Astrocyte of the cerebellum (primary cell): Measurements from ENCODE around the gene RADIL.
"Not testable (repeated sequence)": the region's sequence is repeated elsewhere in the genome, so short reads cannot be mapped to it uniquely, and the experiment has no call there.

ENCODE experiments used
- DNase-seq: peaks from one replicate; pipeline ENCODE4 v3.0.0-alpha.2; 2011; ENCODE audit warnings: low read depth
- H3K4me3 ChIP-seq: 2 replicates; pipeline ENCODE4 v1.5.1; 2011; ENCODE audit warnings: mild to moderate bottlenecking, low read depth, low read length, moderate library complexity
- in situ Hi-C: cut with HindIII; loops from 2 replicates; pipeline ENCODE4 v1.10.0; 2017; ENCODE audit warnings: low sequenced_read_pairs
- TF ChIP-seq, protein P1 (sequence below): IDR thresholded peaks from 2 replicates; pipeline ENCODE4 v1.5.1; 2012; ENCODE audit warnings: low read length, low read depth, moderate library complexity, mild to moderate bottlenecking; ENCODE audit errors: missing control alignments

The RADIL gene

DNA sequence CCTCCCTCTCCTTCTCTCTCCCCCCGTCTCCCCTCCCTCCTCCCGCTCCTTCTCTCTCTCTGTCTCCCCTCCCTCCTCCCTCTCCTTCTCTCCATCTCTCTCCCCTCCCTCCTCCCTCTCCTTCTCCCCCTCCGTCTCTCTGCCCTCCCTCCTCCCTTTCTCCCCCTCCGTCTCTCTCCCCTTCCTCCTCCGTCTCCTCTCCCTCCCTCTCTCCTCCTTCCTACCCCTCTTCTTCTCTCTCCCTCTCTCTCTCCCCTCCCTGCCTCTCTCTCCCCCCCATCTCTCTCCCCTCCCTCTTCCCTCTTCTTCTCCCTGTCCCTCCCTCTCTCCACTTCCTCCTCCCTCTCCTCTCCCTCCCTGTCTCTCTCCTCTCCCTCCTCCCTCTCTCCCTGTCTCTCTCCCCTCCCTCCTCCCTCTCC lies 75.9 kb downstream of the RADIL start:
- no peak for DNase-seq
- TF ChIP-seq, protein P1, sequence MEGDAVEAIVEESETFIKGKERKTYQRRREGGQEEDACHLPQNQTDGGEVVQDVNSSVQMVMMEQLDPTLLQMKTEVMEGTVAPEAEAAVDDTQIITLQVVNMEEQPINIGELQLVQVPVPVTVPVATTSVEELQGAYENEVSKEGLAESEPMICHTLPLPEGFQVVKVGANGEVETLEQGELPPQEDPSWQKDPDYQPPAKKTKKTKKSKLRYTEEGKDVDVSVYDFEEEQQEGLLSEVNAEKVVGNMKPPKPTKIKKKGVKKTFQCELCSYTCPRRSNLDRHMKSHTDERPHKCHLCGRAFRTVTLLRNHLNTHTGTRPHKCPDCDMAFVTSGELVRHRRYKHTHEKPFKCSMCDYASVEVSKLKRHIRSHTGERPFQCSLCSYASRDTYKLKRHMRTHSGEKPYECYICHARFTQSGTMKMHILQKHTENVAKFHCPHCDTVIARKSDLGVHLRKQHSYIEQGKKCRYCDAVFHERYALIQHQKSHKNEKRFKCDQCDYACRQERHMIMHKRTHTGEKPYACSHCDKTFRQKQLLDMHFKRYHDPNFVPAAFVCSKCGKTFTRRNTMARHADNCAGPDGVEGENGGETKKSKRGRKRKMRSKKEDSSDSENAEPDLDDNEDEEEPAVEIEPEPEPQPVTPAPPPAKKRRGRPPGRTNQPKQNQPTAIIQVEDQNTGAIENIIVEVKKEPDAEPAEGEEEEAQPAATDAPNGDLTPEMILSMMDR: no peak
- H3K4me3 ChIP-seq: no peak overlapping the region
- in situ Hi-C loops: loop anchor here (25.0 kb wide), 1 partner anchor 280 kb away; no protein-coding TSS in a partner anchor

DNA sequence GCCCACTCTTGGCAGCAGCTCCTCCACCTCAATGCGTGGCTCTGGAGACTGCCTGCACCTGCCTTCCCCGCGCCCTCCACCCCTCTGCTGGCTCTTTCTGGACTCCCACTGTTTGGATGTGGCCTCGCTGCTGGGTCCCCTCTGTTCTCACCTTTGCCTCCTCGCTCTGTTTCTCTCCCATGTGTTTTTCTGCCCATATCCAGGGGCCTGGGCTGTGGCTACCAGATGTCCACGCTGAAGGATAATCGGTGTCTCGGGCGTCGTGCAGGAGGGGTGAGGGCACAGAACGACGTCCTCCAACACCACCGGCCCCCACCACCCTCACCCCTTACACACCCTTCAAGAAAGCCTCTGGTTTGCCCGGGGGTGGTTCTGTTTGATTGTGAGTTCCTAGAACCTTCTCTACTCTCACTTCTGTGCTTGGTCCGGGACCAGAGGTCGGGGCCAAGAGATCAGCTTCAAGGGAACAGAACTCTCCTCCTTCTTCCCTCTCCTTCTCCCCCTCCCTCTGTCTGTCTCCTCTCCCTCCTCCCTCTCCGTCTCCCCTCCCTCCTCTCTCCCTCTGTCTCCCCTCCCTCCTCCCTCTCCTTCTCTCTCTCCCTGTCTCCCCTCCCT lies 76.4 kb downstream of the RADIL start:
- DNase-seq: no peak
- in situ Hi-C loops: loop anchor here (25.0 kb wide), 1 partner anchor 280 kb away; no protein-coding TSS in a partner anchor
- TF ChIP-seq, protein P1: no peak
- no peak overlapping the region for H3K4me3 ChIP-seq

DNA sequence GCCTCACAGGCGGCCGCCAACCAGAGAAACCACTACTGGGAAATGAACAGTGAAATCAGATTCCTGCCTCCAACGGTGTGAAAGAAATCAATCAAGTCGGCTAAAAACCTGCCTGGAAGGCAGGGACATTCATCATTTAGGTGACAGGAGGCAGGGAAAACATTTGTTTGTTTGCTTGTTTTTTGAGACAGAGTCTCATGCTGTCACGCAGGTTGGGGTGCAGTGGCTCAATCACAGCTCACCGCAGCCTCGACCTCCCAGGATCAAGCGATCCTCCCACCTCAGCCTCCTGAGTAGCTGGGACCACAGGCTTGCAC lies 77.6 kb downstream of the RADIL start:
- no peak for DNase-seq
- no peak overlapping the region for H3K4me3 ChIP-seq
- in situ Hi-C loops: loop anchor here (25.0 kb wide), 1 partner anchor 281 kb away; no protein-coding TSS in a partner anchor
- TF ChIP-seq, protein P1: no peak

DNA sequence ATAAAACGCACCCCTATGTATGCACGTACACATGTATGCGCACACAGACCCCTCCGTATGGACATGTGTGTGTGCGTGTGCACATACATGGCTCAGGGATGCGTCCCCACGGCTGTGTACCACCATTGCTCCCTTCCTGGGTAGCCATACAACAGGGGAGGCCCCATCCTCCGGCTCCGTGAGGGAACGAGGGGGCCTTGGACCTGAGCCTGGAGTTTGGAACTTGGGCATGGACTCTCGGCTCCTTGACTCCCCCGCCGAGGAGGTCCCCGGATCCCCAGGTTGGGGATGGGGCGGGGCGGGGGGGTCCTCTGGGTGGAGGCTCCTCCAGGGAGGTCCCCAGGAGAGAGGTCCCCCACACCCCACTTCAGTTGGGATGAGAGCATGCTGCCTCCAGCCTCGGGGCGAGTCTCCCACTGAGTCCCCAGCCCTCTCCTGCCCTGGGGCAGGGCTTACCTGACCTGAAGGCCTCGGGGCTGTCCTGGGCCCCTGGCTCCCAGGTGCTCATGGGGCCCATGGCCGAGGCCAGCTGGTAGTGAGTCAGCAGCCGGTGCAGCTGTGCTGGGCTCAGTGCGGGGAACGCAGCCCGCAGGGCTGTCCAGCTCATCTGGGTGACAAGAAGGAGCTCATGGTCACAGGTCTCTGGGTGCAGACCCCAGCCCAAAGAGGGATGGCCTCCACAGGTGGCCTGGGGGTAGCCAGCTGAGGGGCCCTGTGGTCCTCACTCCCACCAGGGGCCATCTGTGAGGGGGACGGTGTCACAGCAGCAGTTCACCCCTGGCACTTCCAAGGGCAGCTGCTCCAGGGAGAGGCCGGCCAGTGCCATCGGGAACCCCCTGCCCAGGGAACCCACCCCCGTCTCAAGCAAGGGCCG lies 78.2 kb downstream of the RADIL start:
- TF ChIP-seq, protein P1: no peak
- in situ Hi-C loops: loop anchor here (25.0 kb wide), 1 partner anchor 282 kb away; no protein-coding TSS in a partner anchor

DNA sequence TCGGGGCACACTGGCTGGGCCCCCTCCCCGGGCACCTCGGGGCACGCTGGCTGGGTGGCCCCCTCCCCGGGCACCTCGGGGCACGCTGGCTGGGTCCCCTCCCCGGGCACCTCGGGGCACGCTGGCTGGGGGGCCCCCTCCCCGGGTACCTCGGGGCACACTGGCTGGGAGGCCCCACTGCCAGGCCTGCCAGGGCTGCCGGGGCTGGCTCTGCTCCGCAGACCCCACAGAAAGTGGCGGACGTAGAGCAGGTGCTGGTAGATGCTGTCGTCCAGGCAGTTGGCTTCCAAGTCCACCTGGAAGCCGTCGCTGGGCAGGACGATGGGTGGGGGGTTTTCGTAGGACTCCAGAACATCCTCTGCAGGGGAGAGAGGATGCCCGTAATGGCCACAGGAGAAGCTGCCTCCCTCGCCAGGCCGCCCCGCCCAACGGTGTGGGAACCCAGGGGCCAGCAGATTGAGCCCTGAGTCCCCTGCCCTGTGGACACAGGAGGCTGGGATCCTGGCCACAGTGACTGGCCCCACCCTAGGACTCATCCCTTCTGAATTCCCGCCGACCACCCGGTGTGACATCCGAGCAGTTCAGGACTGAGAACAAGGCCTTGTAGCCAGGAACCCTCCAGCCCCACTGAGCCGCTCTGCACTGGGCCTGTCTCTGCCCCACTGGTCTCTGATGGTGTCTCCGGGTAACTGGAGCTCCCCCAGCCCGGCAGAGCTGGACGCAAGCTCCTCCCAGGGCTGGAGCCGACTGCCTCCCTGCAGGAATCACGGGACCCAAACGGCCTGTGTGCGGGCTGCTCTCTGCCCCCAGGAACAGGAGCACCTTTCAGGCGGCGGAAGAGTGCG lies 79.9 kb downstream of the RADIL start:
- TF ChIP-seq, protein P1: no peak
- no peak for DNase-seq
- H3K4me3 ChIP-seq: no peak overlapping the region
- in situ Hi-C loops: loop anchor here (25.0 kb wide), 1 partner anchor 284 kb away; no protein-coding TSS in a partner anchor

More for the DNA sequence above, 78.2 kb downstream of the RADIL start:
- DNase-seq: no peak
- H3K4me3 ChIP-seq: no peak overlapping the region

DNA sequence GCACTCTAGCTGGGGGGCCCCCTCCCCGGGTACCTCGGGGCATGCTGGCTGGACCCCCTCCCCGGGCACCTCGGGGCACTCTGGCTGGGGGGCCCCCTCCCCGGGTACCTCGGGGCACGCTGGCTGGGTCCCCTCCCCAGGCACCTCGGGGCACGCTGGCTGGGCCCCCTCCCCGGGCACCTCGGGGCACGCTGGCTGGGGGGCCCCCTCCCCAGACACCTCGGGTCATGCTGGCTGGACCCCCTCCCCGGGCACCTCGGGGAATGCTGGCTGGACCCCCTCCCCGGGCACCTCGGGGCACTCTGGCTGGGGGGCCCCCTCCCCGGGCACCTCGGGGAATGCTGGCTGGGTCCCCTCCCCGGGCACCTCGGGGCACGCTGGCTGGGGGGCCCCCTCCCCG lies 80.9 kb downstream of the RADIL start:
- in situ Hi-C loops: loop anchor here (25.0 kb wide), 1 partner anchor 285 kb away; no protein-coding TSS in a partner anchor
- not testable (repeated sequence) for H3K4me3 ChIP-seq, DNase-seq
